HEK293 (cell line): ENCODE results near the gene CHIT1.
A peak's percentile ranks its signal among the peaks of the same experiment; 100 is the strongest.

Experiments
- CTCF ChIA-PET: fragments of 350-600 bp; formaldehyde crosslinking; extraction: SDS; loops from one replicate; lab custom pipeline; 2021; ENCODE audit warnings: antibody characterized with exemption; lab: Yijun Ruan, JAX
- POLR2A ChIA-PET: fragments of 300-600 bp; formaldehyde crosslinking; extraction: SDS; loops from one replicate; lab custom pipeline; 2020; ENCODE audit warnings: antibody characterized with exemption, inconsistent platforms; lab: Yijun Ruan, JAX
- H3K27ac ChIP-seq: fragments of 200-500 bp; sonication (Bioruptor generic); 2 replicates; pipeline ENCODE4 v1.5.1; 2014; ENCODE audit warnings: low read depth, low read length, control low read depth, inconsistent platforms; ENCODE audit errors: extremely low read depth
- H3K36me3 ChIP-seq, 2 experiments: fragments of 200-500 bp in 1 of 2; sonication (Bioruptor generic) in 1 of 2; 1 replicate in 1 of 2; 2 replicates in 1 of 2; pipeline ENCODE4 v1.5.1; 2014 to 2017; ENCODE audit warnings: inconsistent platforms in 2 of 2, low read length in 2 of 2; ENCODE audit not compliant: control insufficient read depth in 2 of 2, insufficient read depth in 1 of 2
- H3K4me1 ChIP-seq: fragments of 200-500 bp; sonication (Bioruptor generic); 2 replicates; pipeline ENCODE4 v1.5.1; 2014; ENCODE audit warnings: mild to moderate bottlenecking, low read length, inconsistent platforms; ENCODE audit not compliant: control insufficient read depth, insufficient read depth
- H3K4me3 ChIP-seq: 2 replicates; pipeline ENCODE4 v1.5.1; 2011; ENCODE audit warnings: low read depth, mild to moderate bottlenecking, control low read depth, low read length, moderate library complexity
- H3K9me3 ChIP-seq: fragments of 200-500 bp; sonication (Bioruptor generic); 2 replicates; pipeline ENCODE4 v1.5.1; 2014; ENCODE audit warnings: low read depth, low read length, inconsistent platforms; ENCODE audit not compliant: control insufficient read depth, insufficient read depth
- BCL11A ChIP-seq: fragments of 450-650 bp; formaldehyde crosslinking; IDR thresholded peaks from 2 replicates; pipeline ENCODE4 v1.5.1; 2016; ENCODE audit warnings: low read depth, missing biosample characterization, missing genetic modification characterization
- GLIS1 ChIP-seq: fragments of 450-650 bp; formaldehyde crosslinking; IDR thresholded peaks from 2 replicates; pipeline ENCODE4 v1.5.1; 2016; ENCODE audit warnings: missing biosample characterization, missing genetic modification characterization
- MZF1 ChIP-seq: fragments of 450-650 bp; formaldehyde crosslinking; IDR thresholded peaks from 2 replicates; pipeline ENCODE4 v1.5.1; 2017; ENCODE audit warnings: missing biosample characterization, missing genetic modification characterization, borderline replicate concordance
- RBAK ChIP-seq: fragments of 450-650 bp; formaldehyde crosslinking; IDR thresholded peaks from 2 replicates; pipeline ENCODE4 v1.5.1; 2016; ENCODE audit warnings: missing biosample characterization, missing genetic modification characterization
- WT1 ChIP-seq: fragments of 450-650 bp; formaldehyde crosslinking; IDR thresholded peaks from 2 replicates; pipeline ENCODE4 v1.5.1; 2016; ENCODE audit warnings: missing biosample characterization, missing genetic modification characterization
- ZBTB17 ChIP-seq: fragments of 450-650 bp; formaldehyde crosslinking; IDR thresholded peaks from 2 replicates; pipeline ENCODE4 v1.5.1; 2016; ENCODE audit warnings: missing biosample characterization, missing genetic modification characterization
- ZFP37 ChIP-seq: fragments of 450-650 bp; formaldehyde crosslinking; IDR thresholded peaks from 2 replicates; pipeline ENCODE4 v1.5.1; 2016; ENCODE audit warnings: missing biosample characterization, missing genetic modification characterization
- ZNF138 ChIP-seq: fragments of 450-650 bp; formaldehyde crosslinking; IDR thresholded peaks from 2 replicates; pipeline ENCODE4 v1.5.1; 2016; ENCODE audit warnings: missing biosample characterization, missing genetic modification characterization, borderline replicate concordance
- ZNF140 ChIP-seq: fragments of 450-650 bp; formaldehyde crosslinking; IDR thresholded peaks from 2 replicates; pipeline ENCODE4 v1.5.1; 2016; ENCODE audit warnings: missing biosample characterization, missing genetic modification characterization
- ZNF146 ChIP-seq: fragments of 450-650 bp; formaldehyde crosslinking; IDR thresholded peaks from 2 replicates; pipeline ENCODE4 v1.5.1; 2016; ENCODE audit warnings: missing biosample characterization, missing genetic modification characterization
- ZNF16 ChIP-seq: fragments of 450-650 bp; formaldehyde crosslinking; IDR thresholded peaks from 2 replicates; pipeline ENCODE4 v1.5.1; 2016; ENCODE audit warnings: low read depth, missing biosample characterization, missing genetic modification characterization
- ZNF184 ChIP-seq: fragments of 450-650 bp; IDR thresholded peaks from 2 replicates; pipeline ENCODE4 v1.5.1; 2018; ENCODE audit warnings: missing biosample characterization, mild to moderate bottlenecking, missing genetic modification characterization
- ZNF214 ChIP-seq: fragments of 450-650 bp; formaldehyde crosslinking; IDR thresholded peaks from 2 replicates; pipeline ENCODE4 v1.5.1; 2017; ENCODE audit warnings: missing biosample characterization, mild to moderate bottlenecking, missing genetic modification characterization, borderline replicate concordance
- ZNF221 ChIP-seq: fragments of 450-650 bp; formaldehyde crosslinking; IDR thresholded peaks from 2 replicates; pipeline ENCODE4 v1.5.1; 2017; ENCODE audit warnings: missing biosample characterization, missing genetic modification characterization, borderline replicate concordance
- ZNF274 ChIP-seq, 2 experiments: fragments of 200-500 bp in 1 of 2; fragments of 450-650 bp in 1 of 2; sonication (Bioruptor generic) in 1 of 2; formaldehyde crosslinking in 1 of 2; IDR thresholded peaks; 2 replicates each; pipeline versions ENCODE4 v1.5.1 to v1.6.1; 2014 to 2016; ENCODE audit warnings: borderline replicate concordance in 1 of 2, inconsistent platforms in 1 of 2, low read length in 1 of 2, missing biosample characterization in 1 of 2, missing genetic modification characterization in 1 of 2
- ZNF341 ChIP-seq: fragments of 450-650 bp; formaldehyde crosslinking; IDR thresholded peaks from 2 replicates; pipeline ENCODE4; 2016; ENCODE audit warnings: low read depth, missing biosample characterization, missing genetic modification characterization
- ZNF366 ChIP-seq: fragments of 450-650 bp; formaldehyde crosslinking; conservative IDR thresholded peaks from 2 replicates; pipeline ENCODE4 v1.5.1; 2016; ENCODE audit warnings: missing biosample characterization, missing genetic modification characterization
- ZNF623 ChIP-seq: fragments of 450-650 bp; formaldehyde crosslinking; IDR thresholded peaks from 2 replicates; pipeline ENCODE4 v1.5.1; 2016; ENCODE audit warnings: missing biosample characterization, missing genetic modification characterization
- ZNF707 ChIP-seq: fragments of 450-650 bp; formaldehyde crosslinking; IDR thresholded peaks from 2 replicates; pipeline ENCODE4 v1.5.1; 2016; ENCODE audit warnings: missing biosample characterization, missing genetic modification characterization
- ZNF768 ChIP-seq: fragments of 450-650 bp; formaldehyde crosslinking; IDR thresholded peaks from 2 replicates; pipeline ENCODE4 v1.5.1; 2018; ENCODE audit warnings: missing biosample characterization, mild to moderate bottlenecking, missing genetic modification characterization
- ZNF830 ChIP-seq: fragments of 450-650 bp; IDR thresholded peaks from 2 replicates; pipeline ENCODE4 v1.5.0; 2018; ENCODE audit warnings: missing biosample characterization, missing genetic modification characterization, low read depth, mild to moderate bottlenecking, moderate library complexity
- TF ChIP-seq, protein P1 (sequence below): fragments of 450-650 bp; formaldehyde crosslinking; IDR thresholded peaks from 2 replicates; pipeline ENCODE4 v1.5.1; 2016; ENCODE audit warnings: missing biosample characterization, missing genetic modification characterization
- TF ChIP-seq, protein P2 (sequence below): fragments of 450-650 bp; formaldehyde crosslinking; IDR thresholded peaks from 2 replicates; pipeline ENCODE4; 2016; ENCODE audit warnings: missing biosample characterization, missing genetic modification characterization
- TF ChIP-seq, protein P3 (sequence below): fragments of 450-650 bp; formaldehyde crosslinking; IDR thresholded peaks from 2 replicates; pipeline ENCODE4 v1.5.1; 2016; ENCODE audit warnings: missing biosample characterization, missing genetic modification characterization
- TF ChIP-seq, protein P4 (sequence below): fragments of 450-650 bp; formaldehyde crosslinking; IDR thresholded peaks from 2 replicates; pipeline ENCODE4 v1.5.1; 2016; ENCODE audit warnings: missing biosample characterization, missing genetic modification characterization
- TF ChIP-seq, protein P5 (sequence below): fragments of 450-650 bp; formaldehyde crosslinking; IDR thresholded peaks from 2 replicates; pipeline ENCODE4 v1.5.1; 2016; ENCODE audit warnings: missing biosample characterization, missing genetic modification characterization, low read depth

The CHIT1 gene

DNA sequence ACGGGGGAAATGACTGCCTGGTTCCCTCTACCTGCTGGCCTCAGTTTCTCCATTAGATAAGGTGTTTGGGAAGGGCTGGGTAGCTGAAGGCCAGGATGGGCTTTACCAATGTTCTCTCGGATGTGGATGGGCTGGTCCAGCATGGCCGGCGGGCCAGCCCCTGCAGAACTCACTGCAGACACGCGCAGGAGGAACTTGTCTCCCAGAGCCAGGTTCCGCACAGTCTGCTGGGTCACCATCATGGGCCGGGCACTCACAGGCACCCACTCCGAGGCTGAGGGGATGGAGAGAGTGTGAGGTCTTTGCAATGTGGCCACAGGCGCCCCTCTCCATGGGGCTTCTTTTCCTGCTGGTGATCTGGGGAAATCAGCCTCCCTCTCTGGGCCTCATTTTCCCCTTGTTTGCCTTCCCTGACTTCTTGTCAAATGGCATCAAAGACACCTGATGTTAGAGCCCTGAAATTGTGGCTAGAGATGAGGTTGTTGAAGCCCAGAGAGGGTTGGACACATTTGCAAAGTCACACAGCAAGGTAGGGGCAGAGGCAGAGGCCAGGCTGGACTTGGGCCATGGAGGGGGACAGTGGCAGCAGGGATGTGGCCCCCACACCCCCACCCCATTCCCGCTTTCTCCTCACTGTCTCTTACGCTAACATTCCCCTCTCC is 55.0 kb downstream of the CHIT1 start:
- CTCF ChIA-PET: interaction anchor here (0.7 to 7.5 kb wide), 6 partner anchors 43 to 135 kb away, joined by 6 to 113 read pairs (median 26); partner anchors contain the start of gene ADORA1
- H3K4me1 ChIP-seq: no peaks in the 10 kb centered on the region; the same call in 1 of the 2 replicates
- H3K36me3 ChIP-seq: no peaks in the 10 kb centered on the region
- no peaks in the 10 kb centered on the region for H3K9me3 ChIP-seq
- no peak overlapping the region for H3K27ac ChIP-seq
- H3K4me3 ChIP-seq: no peak overlapping the region
- TF ChIP-seq, protein P1, sequence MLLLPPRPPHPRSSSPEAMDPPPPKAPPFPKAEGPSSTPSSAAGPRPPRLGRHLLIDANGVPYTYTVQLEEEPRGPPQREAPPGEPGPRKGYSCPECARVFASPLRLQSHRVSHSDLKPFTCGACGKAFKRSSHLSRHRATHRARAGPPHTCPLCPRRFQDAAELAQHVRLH: 0 out of 2 replicates have a peak, but pooled peaks have one; percentile 44
- TF ChIP-seq ZNF16 (tag by site-specific recombination) (no peak), ZNF768 (peak; percentile 89; the same call in 1 of the 2 replicates), ZNF623 (no peak)
- POLR2A ChIA-PET: no interaction called here

DNA sequence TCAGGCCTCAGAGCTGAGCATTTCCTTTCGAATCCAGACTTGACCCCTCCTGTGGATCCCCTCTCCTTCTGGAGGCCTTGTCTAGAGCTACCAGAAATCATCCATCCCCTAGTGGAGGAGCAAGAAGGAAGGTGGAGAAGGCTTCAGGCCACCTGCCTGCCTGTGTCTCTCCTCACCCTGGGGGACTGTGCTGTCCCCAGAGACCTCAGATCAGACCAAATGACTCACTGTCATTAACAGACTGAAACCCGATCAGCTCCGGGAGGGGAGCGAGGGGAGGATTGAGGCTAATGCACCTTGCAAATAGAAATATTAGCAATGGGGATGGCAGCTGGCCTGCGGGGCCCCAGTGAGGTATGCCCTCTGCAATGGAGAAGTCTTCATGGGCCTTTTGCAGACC is 55.9 kb downstream of the CHIT1 start:
- no peaks in the 10 kb centered on the region; the same call in 1 of the 2 replicates for H3K4me1 ChIP-seq
- no peak overlapping the region; the same call in 1 of the 2 replicates for H3K27ac ChIP-seq
- no peaks in the 10 kb centered on the region for H3K9me3 ChIP-seq
- CTCF ChIA-PET: interaction anchor here (0.6 to 7.5 kb wide), 24 partner anchors 9 to 206 kb away, joined by 3 to 113 read pairs (median 8); partner anchors contain the start of gene ADORA1
- POLR2A ChIA-PET: interaction anchor here (0.9 to 1.0 kb wide), 2 partner anchors 20 to 45 kb away, joined by 3 to 4 read pairs; no protein-coding TSS in a partner anchor
- no peak overlapping the region for H3K4me3 ChIP-seq
- H3K36me3 ChIP-seq: no peaks in the 10 kb centered on the region
- TF ChIP-seq ZNF140 (tag by site-specific recombination) (no peak), ZNF221 (tag by site-specific recombination) (no peak), ZNF707 (tag by site-specific recombination) (no peak), ZNF341 (tag by site-specific recombination) (no peak), ZNF214 (tag by site-specific recombination) (no peak), BCL11A (tag by site-specific recombination) (no peak), ZNF274 (IDR thresholded peaks at IDR 0.05; ENCODE audit: low read length) (no peak), ZNF274 (tag by site-specific recombination; IDR thresholded peaks at IDR 0.05; ENCODE audit: borderline replicate concordance) (no peak), ZNF146 (tag by site-specific recombination) (no peak), WT1 (tag by site-specific recombination) (peak; percentile 67), ZFP37 (tag by site-specific recombination) (no peak), ZNF366 (tag by site-specific recombination) (peak; percentile 55), ZBTB17 (tag by site-specific recombination) (peak; percentile 70), GLIS1 (tag by site-specific recombination) (peak; percentile 99), MZF1 (0 out of 2 replicates have a peak, but pooled peaks have one; percentile 26), ZNF138 (no peak), ZNF830 (tag by site-specific recombination) (no peak), RBAK (tag by site-specific recombination) (no peak), ZNF184 (tag by site-specific recombination) (0 out of 2 replicates have a peak, but pooled peaks have one; percentile 12)
- TF ChIP-seq, protein P2, sequence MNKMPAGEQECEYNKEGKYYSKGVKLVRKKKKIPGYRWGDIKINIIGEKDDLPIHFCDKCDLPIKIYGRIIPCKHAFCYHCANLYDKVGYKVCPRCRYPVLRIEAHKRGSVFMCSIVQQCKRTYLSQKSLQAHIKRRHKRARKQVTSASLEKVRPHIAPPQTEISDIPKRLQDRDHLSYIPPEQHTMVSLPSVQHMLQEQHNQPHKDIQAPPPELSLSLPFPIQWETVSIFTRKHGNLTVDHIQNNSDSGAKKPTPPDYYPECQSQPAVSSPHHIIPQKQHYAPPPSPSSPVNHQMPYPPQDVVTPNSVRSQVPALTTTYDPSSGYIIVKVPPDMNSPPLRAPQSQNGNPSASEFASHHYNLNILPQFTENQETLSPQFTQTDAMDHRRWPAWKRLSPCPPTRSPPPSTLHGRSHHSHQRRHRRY: no peak
- TF ChIP-seq, protein P3, sequence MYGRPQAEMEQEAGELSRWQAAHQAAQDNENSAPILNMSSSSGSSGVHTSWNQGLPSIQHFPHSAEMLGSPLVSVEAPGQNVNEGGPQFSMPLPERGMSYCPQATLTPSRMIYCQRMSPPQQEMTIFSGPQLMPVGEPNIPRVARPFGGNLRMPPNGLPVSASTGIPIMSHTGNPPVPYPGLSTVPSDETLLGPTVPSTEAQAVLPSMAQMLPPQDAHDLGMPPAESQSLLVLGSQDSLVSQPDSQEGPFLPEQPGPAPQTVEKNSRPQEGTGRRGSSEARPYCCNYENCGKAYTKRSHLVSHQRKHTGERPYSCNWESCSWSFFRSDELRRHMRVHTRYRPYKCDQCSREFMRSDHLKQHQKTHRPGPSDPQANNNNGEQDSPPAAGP: 0 out of 2 replicates have a peak, but pooled peaks have one; percentile 55
- TF ChIP-seq, protein P4, sequence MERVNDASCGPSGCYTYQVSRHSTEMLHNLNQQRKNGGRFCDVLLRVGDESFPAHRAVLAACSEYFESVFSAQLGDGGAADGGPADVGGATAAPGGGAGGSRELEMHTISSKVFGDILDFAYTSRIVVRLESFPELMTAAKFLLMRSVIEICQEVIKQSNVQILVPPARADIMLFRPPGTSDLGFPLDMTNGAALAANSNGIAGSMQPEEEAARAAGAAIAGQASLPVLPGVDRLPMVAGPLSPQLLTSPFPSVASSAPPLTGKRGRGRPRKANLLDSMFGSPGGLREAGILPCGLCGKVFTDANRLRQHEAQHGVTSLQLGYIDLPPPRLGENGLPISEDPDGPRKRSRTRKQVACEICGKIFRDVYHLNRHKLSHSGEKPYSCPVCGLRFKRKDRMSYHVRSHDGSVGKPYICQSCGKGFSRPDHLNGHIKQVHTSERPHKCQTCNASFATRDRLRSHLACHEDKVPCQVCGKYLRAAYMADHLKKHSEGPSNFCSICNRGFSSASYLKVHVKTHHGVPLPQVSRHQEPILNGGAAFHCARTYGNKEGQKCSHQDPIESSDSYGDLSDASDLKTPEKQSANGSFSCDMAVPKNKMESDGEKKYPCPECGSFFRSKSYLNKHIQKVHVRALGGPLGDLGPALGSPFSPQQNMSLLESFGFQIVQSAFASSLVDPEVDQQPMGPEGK (tag by site-specific recombination): 0 out of 2 replicates have a peak, but pooled peaks have one; percentile 34
- TF ChIP-seq, protein P5, sequence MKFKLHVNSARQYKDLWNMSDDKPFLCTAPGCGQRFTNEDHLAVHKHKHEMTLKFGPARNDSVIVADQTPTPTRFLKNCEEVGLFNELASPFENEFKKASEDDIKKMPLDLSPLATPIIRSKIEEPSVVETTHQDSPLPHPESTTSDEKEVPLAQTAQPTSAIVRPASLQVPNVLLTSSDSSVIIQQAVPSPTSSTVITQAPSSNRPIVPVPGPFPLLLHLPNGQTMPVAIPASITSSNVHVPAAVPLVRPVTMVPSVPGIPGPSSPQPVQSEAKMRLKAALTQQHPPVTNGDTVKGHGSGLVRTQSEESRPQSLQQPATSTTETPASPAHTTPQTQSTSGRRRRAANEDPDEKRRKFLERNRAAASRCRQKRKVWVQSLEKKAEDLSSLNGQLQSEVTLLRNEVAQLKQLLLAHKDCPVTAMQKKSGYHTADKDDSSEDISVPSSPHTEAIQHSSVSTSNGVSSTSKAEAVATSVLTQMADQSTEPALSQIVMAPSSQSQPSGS (tag by site-specific recombination): no peak
